Retinal pigment epithelial cell (primary cell): ENCODE measurements around the gene RPN1.
"Not testable (repeated sequence)": the region's sequence is repeated elsewhere in the genome, so short reads cannot be mapped to it uniquely, and the experiment has no call there.

ENCODE experiments used
- DNase-seq: peaks from one replicate; pipeline ENCODE4 v3.0.0-alpha.2; 2010; ENCODE audit warnings: low read depth
- H3K4me3 ChIP-seq: 2 replicates; pipeline ENCODE4 v1.5.1; 2011; ENCODE audit warnings: mild to moderate bottlenecking, low read length, control low read depth, moderate library complexity
- CTCF ChIP-seq: conservative IDR thresholded peaks from 2 replicates; pipeline ENCODE4 v1.5.1; 2011; ENCODE audit warnings: low read depth, low read length, control low read depth, inconsistent platforms

The RPN1 gene

GRCh38 chr3:128598884-128599664, 51.5 kb downstream of the RPN1 start:
- H3K4me3 ChIP-seq = no peak overlapping the region
- TF ChIP-seq CTCF = no peak
- DNase-seq = no peak

- no peak for DNase-seq
- no peak for TF ChIP-seq CTCF
- H3K4me3 ChIP-seq = no peak overlapping the region
Observed at GRCh38 chr3:128597900-128598299, 52.7 kb downstream of the RPN1 start.

- no peak for DNase-seq
- H3K4me3 ChIP-seq = no peak overlapping the region
Observed at GRCh38 chr3:128592864-128593263, 57.8 kb downstream of the RPN1 start.

GRCh38 chr3:128591738-128592426, 58.7 kb downstream of the RPN1 start:
- no peak overlapping the region for H3K4me3 ChIP-seq
- no peak for TF ChIP-seq CTCF
- no peak for DNase-seq

More at GRCh38 chr3:128592864-128593263, 57.8 kb downstream of the RPN1 start:
- no peak for TF ChIP-seq CTCF

- DNase-seq = no peak
- peak; percentile 25 for TF ChIP-seq CTCF
- H3K4me3 ChIP-seq = no peak overlapping the region
Observed at GRCh38 chr3:128590948-128591347, 59.7 kb downstream of the RPN1 start.

- not testable (repeated sequence) for H3K4me3 ChIP-seq, DNase-seq
Observed at GRCh38 chr3:128589985-128590384, 60.6 kb downstream of the RPN1 start.

- DNase-seq = no peak
- no peak for TF ChIP-seq CTCF
- H3K4me3 ChIP-seq = no peak overlapping the region
Observed at GRCh38 chr3:128588147-128588546, 62.5 kb downstream of the RPN1 start.
